GM19395 (cell line): ENCODE results near the gene APBB2.
A peak's percentile ranks its signal among the peaks of the same experiment; 100 is the strongest.

Experiments
- ATAC-seq: cut with Tn5 transposase; IDR thresholded peaks from one replicate; pipeline ENCODE4 v1.9.1; 2021; ENCODE audit warnings: mild to moderate bottlenecking, moderate library complexity; ENCODE audit not compliant: unreplicated experiment

Gene APBB2

DNA sequence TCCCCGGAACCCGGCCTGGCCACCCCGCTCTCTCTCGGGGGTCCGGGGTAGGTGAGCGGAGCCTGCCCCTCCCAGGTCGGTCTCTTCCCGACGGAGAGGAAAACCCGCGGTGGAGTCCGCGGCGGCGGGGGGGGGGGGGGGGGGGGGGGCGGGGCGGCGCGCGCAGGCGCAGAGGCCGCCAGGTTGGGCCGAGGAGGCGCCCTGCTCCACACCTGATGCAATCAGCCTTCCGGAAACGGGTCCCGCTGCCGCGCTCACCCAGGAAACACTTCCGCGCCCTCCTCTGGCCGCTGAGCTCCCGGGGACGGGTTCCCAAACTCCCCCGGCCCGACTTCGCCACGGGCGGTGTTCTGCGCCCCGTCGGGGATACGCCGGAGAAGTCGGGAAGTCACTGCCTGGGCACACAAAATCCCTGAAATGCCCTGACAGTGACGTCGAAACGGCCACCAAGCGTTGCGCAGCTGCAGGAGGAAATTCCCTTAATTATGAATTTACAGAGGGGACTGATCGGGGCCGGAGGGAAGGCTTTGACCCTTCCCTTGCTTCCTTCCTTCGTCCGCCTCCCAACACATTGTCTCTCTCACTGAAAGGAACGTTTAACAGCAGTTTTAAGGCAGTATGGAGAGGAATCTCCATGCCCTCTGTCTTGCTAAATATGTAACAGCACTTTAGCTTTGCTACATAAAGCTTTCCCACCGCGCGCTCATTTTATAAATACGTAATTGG, 2.1 kb upstream of the APBB2 start:
- ATAC-seq = peak; percentile 53

DNA sequence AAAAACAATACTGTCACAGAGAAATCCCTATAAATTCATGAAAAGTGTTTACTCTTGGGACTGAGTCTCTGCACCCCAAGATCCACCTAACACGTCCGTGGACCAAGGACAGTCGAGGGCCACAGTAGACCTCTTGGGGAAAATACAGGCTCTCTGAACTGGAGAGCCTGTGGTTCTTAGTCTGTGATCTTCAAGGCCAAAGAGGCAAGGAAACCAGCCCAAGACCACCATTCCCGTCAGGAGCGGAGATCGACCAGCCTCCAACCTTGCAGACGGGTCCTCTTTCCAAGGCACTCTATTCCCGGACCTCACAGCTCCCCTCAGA, 1.6 kb upstream of the APBB2 start:
- no peak for ATAC-seq

DNA sequence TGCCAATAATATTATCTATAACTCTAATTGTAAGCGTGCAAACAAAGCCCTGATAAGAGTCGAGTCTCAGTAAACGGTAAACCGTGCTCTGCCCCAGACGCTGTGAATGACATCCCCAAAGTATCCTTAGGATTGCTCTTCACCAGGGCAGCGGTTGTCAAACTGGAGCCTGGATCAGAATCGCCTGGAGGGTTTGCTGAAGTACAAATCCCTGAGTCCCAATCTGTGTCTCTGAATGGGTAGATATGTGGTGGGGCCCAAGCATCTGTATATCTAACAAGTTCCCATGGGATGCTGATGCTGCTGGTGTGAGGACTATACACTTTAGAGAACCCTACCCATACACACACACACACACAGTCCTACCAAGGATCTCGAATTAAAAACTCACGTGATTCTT, 813 bp upstream of the APBB2 start:
- no peak for ATAC-seq

DNA sequence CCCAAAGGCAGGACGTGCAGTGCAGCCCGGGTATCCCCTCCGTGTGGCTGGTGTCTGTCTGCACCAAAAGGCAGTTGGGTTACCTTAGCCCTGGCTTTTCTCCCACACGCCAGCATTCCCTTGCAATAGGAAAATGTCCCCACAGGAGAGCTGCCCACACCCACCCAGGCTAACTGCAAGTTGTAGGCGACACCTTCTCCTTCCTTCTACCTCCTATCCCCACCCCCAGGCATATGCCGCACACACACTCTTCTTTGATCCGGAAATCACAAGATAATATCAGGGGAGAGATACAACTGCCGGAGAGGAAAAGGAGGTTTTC, 444 bp upstream of the APBB2 start:
- ATAC-seq = no peak

DNA sequence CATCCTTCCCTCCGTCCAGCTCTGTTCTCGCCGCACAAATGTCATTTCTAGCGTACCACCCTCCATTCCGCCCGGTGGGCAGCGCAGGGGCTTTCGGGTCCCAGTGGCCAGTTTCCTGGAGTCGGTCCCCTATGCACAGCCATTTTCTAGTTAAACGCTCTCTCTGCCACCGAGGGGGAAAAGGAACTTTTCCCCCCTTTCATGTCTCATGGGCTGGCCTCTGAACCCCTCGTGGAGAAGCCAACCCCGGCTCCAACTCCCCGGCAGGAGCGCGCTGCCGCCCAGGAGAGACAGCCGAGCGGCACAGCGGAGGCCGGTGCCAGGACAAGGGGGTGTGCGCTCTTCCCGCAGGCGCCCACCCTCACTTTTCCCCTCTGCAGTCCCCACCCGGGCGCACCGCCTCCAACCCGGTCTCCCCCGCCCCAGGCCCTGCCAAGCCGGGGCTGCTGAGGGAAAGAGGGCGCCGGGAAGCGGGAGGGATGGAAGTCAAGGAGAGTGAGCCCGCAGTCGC, 662 bp downstream of the APBB2 start:
- ATAC-seq = peak; percentile 10

DNA sequence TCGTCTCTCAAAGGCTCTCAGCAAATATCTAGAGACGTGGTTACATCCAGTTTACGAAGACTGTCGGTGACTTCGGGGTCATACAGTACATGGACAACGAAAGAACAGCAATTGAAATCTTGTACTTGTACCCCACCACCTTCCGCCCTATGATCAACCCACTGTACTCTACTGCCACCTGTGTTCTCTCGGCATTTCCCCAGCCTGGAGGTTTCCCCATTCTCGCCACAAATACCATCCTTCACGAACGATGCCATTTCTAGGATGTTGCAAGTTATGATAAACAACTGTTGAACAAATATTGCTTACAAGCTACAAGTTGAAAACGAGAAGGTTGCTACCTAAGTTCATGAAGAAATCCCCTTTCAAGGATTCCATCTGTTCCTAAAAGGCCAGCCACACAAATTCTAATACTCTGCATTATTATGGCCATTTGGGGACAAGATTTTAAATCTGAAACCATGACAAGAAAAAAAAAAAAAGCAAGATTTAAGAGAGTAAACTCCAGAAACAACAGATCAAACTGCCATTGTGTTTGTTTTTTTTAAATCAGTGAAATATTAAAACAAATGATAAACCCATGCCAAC, 1.6 kb downstream of the APBB2 start:
- ATAC-seq = no peak

DNA sequence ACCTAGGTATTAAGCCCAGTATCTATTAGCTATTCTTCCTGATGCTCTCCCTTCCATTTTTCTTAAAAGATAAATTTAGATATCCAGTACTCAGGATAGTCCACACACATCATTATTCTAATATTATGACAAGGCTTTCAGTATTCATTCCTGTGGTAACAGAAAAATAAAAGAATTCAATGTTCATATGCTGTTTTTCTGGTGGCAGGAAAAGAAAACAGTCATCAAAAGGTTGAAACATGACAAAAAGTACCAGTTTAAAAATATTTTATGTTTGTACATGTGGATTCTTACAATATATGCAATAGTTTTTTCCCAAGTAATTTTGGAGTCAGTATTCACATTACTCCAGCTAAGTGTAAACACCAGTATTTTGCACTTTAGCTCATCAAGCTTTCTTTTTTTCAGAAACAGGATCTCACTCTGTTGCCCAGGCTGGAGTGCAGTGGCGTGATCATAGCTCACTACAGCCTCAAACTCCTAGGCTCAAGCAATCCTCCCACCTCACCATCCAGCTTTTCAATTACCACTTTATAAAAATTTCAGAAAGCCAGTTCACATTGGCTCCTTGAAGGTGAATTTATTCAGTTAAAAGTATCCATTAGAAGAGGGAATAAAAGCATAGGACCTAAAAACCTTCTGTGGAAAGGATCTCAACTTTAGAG, 2.3 kb downstream of the APBB2 start:
- ATAC-seq = no peak

DNA sequence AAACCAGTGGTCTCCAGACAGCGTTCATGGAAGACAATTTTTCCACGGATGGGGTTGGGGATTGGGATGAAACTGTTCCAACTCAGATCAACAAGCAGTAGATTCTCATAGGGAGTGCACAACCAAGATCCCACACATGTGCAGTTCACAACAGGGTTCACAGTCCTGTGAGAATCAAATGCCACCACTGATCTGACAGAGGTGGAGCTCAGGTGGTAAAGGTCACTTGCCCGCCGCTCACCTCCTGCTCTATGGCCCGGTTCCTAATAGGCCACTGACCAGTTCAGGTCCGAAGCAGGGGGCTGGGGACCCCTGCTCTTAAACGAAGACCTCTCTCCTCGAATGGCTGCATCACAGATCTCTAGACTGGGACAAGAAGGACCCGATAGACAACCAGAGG, 4.4 kb downstream of the APBB2 start:
- no peak for ATAC-seq

DNA sequence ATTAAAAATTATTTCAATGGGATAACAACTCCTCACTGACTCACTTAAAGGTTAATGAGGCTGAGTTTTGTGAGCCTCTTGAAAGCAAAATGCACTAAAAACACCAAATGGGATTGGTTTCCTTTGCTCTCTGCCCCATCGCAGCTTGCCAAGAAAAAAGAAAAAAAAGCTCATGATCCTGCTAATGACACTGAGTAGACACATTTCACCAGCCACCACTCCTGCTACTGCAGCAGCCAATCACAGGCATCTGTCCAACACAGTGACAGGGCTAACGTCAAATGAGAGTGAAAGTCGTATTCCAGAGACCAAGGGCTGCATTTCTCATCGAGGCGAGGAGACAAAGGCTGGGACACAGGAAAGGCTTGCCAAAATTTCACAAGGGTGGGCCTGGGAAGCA, 5.2 kb downstream of the APBB2 start:
- ATAC-seq = no peak

DNA sequence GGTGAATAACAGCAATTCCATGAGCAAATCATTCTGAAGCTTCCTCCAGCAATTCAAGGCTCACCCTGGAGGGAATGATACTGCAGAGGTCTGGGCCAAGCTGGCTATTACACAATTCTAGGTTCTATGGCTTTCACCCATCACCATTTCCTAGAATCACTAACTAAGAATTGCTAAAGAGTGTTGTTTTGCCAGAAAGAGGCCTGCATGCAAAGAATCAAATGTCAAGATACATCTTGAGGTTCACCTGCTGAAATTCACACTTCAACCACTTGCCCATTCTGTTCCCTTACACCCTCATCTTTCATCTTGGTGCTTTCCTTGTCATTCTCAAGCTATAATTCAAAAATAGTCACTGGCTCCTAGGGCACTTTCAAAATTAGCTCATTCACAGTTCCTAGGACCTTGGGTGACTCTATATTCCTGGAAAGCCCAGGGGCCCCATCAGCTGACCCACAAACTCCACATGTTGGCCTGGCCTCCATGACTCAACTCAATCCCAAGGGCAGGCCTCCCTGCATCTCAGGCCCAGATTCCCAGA, 7.0 kb downstream of the APBB2 start:
- ATAC-seq = no peak

DNA sequence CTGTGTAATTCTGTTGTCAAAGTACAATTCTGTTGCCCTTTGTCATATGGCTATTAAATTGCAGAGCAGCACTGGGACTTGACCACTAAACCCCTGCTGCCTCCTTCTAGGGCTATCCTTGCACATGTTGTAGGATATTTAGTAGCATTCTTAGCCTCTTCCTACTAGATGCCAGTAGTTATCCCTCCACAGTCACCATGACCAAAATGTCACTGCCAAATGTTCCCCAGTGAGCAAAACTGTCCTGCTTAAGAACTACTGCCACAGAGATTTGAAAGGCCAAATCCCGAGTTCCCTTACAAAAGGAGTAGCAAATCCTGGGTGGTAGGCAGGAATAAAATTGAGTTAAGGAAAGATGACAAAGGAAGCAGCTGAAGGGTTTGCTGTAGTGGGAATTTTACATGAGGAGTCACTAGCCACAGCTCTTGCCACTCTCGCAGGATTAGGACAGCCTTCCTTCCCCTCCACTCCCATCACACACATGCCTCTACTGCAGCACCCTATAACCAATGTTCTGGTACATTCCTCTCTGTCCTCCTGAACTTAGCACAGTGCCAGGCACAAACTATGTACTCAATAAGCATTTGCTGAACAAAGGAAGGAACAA, 8.4 kb downstream of the APBB2 start:
- ATAC-seq = no peak

DNA sequence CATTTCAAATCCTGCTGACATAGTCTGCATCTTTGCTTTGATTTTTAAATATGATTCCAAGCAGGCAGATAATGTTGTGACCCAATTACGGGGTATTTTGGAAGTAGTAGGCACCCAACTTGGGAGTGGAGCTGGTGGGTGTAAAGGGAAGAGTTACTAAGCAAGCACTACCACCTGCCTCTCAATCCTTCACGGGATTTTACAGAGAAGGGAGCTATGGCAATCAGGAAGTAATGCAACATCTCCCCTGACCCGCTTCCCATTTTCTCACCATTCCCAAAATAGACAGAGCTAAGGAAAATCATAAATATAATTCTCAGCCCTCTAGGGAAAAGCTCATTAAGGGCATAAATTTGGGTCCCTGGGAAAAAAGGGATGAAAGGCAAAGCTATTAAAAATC, 9.2 kb downstream of the APBB2 start:
- ATAC-seq = no peak

DNA sequence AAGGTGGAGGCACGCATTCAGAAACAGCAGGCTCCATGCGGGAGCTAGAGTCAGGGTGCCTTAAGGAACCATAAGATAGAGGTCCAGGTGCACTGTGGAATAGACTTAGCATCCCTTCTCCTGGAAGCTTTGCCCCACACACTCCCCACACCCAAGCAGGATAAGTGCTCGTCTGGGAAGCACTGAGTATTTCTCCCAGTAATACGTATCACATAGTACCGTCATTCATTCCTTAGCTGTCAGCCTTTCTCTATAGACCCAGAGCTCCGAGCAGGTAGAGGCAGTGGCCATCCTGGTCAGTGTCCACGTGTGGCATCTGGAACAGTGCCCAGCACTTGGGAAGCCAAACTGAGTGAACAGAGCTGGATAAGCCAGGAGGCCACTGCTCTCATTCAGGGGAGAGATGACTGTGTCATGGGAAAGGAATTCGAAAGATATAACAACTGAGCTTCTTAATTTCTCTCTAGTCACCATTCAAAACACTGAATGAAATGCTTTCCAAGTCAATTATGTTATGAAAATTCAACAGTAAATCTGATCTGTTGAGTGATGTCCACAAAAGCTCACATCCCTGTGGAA, 9.9 kb downstream of the APBB2 start:
- ATAC-seq = no peak

DNA sequence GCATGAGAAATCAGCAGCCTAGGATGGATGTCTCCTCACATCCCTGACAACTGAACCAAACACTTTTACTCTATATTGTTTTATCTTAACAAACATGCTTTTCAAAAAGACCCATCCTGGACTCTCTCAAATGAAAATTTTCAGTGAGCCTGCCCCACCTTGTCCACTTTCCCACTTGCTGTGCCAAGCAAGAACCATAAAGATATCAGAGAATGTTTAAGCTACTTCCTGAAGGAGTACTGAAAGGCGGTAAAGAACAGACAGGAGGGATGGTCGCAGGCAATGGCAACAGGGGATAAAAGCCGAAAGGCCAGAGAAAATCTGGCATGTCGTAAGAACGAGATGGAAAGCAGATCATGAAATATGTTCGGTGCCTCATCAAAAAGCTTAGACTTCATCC, 10.5 kb downstream of the APBB2 start:
- no peak for ATAC-seq

DNA sequence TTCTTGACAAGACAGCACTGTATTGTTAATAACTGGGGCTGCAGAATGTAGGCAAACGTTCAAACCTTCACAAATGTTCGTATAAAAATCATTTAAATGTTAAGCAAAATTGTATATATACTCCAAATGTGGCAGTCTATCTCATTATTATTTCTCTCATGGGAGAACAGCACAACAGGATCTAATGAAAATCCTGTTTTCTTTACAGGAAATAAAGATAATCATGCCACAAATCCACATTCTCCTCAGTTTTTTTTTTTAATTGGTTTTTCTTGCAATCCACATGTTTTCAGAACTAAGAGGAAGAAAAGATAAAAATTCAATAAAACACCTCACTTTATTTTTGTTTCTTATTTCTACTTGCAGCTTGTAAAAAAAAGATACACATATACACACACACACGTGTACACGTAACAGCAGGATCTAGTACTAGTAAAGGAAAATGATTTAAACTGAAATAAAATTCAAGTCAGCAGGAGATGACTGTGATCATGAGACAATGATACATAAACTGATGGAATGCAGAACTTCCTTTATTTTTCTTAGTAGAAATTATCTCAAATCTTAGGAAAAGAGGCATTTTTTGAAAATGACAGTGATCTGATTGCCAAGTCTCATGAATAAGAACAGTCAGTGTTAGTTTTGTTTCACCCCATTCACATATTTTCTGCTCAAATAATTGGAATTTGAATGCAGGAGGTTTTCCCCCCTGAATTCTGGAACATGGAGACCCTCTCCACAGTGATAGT, 11.3 kb downstream of the APBB2 start:
- ATAC-seq = no peak

DNA sequence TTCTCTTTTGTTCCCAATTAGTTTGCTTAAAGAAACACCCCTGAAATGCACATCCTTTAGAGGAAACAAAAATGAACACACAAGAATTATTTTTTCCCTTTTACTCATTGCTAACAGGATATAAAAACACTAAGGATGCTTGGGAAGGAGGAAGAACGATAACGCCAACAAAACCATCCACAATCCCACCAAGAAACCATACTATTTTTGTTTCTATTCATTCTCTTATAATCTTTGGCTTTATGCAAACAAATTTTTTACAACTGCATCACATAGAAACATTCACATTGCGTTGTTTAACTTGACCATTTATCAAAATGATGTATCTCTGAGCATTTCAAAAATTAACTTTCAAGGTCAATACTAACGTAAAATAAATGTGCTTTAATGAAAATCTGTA, 12.0 kb downstream of the APBB2 start:
- ATAC-seq = no peak

DNA sequence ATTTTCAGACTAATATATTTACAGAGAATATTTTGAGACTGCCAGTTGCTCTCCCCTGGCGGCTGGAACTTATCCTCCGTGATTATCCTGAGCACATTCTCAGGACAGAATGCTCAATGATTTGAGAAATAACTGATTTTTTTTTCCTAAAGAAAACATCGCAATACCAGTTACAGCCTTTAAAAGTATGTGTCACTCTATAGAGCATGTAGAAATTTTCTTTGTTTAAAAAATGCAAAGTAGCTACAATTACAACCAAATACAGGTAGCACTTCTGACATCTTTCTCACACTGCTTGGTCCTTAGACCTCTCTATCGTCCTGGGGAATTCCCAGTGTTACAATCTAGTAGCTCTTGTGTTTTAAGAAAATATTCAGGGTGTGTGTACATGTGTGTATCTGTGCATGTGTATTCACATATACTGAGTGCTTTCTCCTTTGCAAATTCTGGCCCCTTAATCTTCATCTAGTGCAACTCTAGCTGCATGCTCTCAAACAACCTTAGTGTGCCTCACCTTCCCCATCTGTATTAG, 13.8 kb downstream of the APBB2 start:
- no peak for ATAC-seq

DNA sequence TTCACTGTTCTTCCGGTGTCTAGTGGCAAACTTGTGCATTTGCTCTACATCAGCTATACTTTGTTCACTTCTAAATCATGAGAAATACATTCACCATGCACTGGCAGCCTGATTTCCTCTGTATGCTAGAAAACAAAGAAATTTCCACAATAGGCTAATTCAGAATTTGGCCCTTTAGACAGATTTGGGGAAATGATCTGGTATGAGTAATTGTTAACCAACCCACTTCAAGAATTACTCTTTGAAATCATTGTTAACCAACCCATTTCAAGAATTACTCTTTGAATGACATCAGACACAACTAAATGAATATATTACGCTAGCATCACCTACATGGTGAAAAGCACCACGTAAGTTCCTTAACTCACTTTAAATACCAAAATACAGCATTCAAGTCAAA, 14.6 kb downstream of the APBB2 start:
- ATAC-seq = no peak

DNA sequence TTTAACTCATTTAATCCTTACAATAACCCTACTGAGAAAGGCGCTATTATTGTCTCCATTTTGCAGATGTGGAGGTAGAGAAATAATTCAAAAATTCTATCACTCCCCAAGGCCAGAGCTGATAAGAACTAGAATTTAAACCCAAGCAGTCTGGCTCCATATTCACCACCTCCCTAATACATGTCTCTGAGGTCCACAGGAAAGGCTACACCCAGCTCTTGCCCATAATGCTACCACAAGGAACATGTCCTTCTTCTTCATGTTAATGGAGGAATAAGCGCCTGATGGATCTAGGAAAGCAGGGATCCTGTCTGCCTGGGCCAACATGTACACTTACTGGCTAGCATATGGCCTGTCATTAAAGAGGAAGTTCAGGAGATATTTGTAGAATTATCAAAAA, 16.3 kb downstream of the APBB2 start:
- no peak for ATAC-seq

DNA sequence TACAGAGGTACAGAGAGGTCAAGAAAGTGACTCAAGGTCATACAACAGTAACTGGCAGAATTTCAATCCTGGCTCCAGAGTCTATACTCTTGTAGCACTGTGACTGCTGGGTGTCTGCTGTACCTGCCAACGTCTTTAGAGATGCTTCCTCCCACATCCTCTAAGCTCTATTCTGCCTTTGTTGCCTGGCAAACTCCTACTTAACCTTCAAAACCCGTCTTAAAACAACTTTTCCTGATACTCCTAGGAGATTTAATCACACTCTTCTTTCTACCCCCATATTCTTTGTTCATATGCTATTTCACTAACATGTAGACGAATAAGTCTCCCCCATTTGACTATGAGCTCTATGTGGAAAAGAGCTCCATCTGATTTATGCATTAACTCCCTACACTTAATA, 16.8 kb downstream of the APBB2 start:
- no peak for ATAC-seq
